Activated CD8-positive, alpha-beta memory T cell treated with anti-CD3 and anti-CD28 coated beads, Interleukin-2, amount 50 U/mL, for 4 hours (primary cell): ENCODE data around the gene UGGT1.

Source experiments
- DNase-seq: peaks from one replicate; pipeline ENCODE4 v3.0.0-alpha.2; 2020

Gene UGGT1

GRCh38 chr2:128108166-128108565 is 17.2 kb downstream of the UGGT1 start:
- no peak for DNase-seq

- DNase-seq = no peak
Measured at GRCh38 chr2:128109243-128109642, 18.2 kb downstream of the UGGT1 start.

GRCh38 chr2:128115921-128116623 is 25.1 kb downstream of the UGGT1 start:
- DNase-seq = no peak

DNA sequence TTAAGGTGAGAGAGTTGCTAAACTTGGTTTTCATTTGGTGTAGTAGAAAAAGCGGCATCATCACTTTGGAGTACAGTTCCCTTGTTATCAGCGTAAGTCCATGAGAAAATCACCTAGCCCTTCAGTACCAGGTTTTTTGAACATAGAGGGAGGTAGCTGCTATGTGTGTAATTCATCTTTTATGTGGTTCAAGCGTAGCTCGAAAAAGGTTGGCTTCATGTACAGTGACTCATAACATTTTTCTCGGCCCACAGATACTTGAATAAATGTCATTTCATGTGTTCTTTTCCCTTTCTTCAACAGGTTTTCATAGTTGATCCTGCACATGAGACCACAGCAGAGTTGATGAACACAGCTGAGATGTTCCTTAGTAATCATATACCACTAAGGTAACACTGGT is 43.6 kb downstream of the UGGT1 start:
- no peak for DNase-seq

GRCh38 chr2:128137094-128137616 is 46.2 kb downstream of the UGGT1 start:
- DNase-seq = no peak

GRCh38 chr2:128139624-128140023 is 48.6 kb downstream of the UGGT1 start:
- DNase-seq = no peak

- DNase-seq = no peak
Measured at GRCh38 chr2:128145651-128146050, 54.7 kb downstream of the UGGT1 start.

GRCh38 chr2:128153786-128154185 is 62.8 kb downstream of the UGGT1 start:
- DNase-seq = no peak

DNA sequence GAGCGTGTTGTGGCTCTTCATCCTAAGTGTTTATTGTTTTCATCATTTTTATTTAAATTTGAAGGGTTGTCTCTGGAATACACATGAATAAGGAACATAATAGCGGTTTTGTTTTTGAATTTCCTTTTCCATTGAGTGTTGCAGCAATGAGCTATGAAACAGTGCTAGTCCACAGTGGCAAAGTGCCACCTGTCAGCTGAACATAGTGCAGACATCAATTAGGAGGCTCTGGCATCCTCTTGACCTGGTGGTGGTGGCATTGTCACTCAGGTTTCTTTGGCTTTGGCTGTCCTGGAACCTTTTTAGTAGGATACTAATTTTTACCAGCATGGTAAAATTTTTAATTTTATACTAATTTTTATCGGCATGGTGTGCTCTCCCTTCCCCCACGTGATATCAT is 63.2 kb downstream of the UGGT1 start:
- no peak for DNase-seq

- no peak for DNase-seq
Measured at GRCh38 chr2:128155970-128156369, 65.0 kb downstream of the UGGT1 start.

DNA sequence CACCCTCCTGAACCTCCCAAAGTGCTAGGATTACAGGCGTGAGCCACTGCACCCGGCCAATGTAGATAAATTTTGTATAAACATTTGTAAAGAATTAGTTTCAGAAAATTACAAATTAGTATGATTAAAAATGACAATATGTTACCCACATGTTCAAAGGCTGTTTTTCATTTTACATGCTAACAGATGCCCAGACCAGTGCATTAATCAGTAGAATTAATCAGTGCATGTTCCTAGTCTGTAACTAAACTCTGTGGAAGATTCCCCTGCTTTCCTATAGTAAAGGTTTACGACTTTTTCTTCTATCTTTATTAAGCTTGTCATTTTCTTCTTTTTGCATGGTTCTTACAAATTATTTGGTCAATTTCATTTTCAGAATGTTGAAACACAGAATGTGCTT is 65.8 kb downstream of the UGGT1 start:
- DNase-seq = no peak

DNA sequence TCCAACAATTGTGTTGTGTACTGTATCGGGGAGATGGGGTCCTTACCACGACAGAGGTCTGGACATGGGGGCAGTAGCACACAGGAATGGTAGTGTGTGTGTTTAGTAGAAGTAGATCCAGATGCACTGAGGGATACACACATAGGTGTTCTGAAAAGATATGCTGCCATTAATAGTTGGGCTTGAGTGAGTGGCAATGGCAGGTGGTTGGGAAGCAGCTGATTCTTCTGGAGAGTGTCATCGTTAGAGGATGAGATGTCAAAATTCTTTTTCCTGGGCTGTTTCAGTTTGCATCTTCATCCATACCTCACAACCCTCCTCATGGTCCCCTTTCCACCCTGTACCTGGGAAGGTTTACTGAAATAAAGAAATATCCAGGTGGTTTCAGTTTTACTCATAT is 66.6 kb downstream of the UGGT1 start:
- no peak for DNase-seq

GRCh38 chr2:128158176-128158575 is 67.2 kb downstream of the UGGT1 start:
- DNase-seq = no peak

GRCh38 chr2:128159437-128159836 is 68.4 kb downstream of the UGGT1 start:
- no peak for DNase-seq

GRCh38 chr2:128160616-128161275 is 69.7 kb downstream of the UGGT1 start:
- no peak for DNase-seq

DNA sequence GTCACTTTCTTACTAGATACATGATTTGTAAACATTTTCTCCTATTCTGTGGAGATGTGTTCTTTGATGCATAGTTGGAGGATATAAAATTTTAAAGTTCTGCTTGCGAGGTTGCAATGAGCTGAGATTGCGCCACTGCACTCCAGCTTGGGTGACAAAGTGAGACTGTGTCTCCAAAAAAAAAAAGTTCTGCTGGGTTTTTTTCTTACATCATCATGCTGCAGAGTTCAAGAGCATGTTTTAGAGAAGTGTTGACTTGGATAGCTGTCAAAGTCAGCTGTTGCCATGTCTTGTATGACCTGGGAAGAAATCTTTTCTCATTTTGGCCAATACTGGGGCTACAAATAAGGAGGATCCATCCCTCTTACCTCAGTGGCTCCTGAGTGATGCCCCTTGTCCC is 71.3 kb downstream of the UGGT1 start:
- no peak for DNase-seq

- no peak for DNase-seq
Measured at GRCh38 chr2:128164311-128164710, 73.3 kb downstream of the UGGT1 start.

DNA sequence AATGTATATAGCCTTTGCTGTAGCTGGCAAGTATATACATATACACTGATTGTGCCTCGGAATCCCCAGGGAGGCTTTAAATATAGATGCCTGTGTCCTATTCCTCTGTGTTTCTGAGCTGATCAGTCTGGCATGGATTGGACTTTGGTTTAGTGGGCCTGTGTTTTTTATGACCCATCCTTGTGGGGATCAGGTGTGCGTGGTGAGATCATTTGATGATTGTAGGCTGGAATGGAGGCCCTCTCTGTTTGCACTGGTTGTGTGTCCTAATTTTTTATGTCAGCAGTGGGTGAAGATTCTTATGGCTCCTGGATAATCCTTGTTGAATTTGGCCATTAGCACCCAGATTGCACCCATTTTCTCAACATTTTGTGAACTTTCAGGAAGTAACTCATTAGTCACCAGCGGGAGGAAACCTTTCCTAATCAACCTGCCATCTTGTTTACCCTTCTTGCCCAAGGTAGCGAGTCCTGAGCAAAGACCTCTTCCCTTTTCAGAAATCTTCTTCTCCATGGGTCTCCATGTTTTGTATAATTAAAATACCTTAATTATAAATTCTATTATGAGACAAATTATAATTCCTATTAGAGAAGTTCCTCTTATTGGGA is 75.8 kb downstream of the UGGT1 start:
- DNase-seq = no peak

- no peak for DNase-seq
Measured at GRCh38 chr2:128169094-128169493, 78.1 kb downstream of the UGGT1 start.

DNA sequence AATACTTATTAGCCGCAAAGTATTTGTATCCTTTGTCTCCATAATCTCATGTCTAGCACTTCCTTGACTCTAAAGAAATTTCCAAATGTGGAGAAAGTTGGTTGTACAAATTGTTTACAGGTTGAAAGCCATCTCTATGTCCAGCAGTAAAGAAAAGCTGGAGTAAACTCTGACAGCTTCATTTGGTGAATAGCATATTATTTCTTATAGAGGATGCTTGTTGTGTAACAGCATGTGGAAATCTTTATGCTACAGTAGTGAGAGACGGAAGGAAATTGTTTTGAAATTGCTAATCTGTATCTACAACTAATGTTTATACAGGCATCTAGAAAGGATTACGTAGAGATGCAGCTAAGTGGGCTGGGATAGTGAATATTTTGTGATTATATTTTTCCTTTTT is 78.5 kb downstream of the UGGT1 start:
- no peak for DNase-seq

- DNase-seq = no peak
Measured at GRCh38 chr2:128169933-128170709, 79.1 kb downstream of the UGGT1 start.

- no peak for DNase-seq
Measured at GRCh38 chr2:128170776-128171175, 79.8 kb downstream of the UGGT1 start.

DNA sequence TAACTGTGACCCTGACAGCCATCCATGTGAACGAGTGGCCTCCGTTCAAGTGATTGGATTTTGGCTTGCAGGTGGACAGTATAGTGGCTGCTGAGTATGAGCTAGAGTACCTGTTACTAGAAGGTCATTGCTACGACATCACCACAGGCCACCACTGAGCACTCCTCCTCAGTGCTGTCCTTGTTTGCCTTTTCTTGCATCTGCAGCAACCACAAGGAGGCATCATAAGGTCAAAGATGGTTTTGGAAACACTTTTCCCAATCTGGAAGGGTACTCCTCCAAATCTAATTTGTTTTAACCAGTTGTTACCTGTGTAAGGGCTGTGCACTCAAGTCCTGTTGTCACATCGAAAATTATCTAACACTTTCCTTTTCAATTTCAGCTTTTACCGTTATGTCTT is 81.2 kb downstream of the UGGT1 start:
- no peak for DNase-seq
